PC-9 (cell line): ENCODE results near the gene BMPR2.
"Not testable (repeated sequence)": the region's sequence is repeated elsewhere in the genome, so short reads cannot be mapped to it uniquely, and the experiment has no call there.

Experiments
- EZH2 ChIP-seq: fragments of 200-600 bp; sonication (generic); IDR thresholded peaks from 2 replicates; pipeline ENCODE4 v1.8.0; 2017; ENCODE audit warnings: antibody characterized with exemption, low read depth
- TF ChIP-seq, protein P1 (sequence below): fragments of 200-600 bp; sonication (generic); conservative IDR thresholded peaks from 2 replicates; pipeline ENCODE4 v1.6.1; 2017; ENCODE audit warnings: mixed run types, antibody characterized with exemption, mild to moderate bottlenecking, moderate library complexity

DNA sequence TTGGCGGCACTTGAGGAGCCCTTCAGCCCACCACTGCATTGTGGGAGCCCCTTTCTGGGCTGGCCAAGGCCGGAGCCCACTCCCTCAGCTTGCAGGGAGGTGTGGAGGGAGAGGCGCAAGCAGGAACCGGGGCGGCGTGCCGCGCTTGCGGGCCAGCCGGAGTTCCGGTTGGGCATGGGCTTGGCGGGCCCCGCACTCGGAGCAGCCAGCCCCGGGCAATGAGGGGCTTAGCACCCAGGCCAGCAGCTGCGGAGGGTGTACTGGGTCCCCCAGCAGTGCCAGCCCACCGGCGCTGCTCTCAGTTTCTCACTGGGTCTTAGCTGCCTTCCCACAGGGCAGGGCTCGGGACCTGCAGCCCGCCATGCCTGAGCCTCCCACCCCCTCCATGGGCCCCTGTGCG, 127.1 kb downstream of the BMPR2 start:
- TF ChIP-seq, protein P1, sequence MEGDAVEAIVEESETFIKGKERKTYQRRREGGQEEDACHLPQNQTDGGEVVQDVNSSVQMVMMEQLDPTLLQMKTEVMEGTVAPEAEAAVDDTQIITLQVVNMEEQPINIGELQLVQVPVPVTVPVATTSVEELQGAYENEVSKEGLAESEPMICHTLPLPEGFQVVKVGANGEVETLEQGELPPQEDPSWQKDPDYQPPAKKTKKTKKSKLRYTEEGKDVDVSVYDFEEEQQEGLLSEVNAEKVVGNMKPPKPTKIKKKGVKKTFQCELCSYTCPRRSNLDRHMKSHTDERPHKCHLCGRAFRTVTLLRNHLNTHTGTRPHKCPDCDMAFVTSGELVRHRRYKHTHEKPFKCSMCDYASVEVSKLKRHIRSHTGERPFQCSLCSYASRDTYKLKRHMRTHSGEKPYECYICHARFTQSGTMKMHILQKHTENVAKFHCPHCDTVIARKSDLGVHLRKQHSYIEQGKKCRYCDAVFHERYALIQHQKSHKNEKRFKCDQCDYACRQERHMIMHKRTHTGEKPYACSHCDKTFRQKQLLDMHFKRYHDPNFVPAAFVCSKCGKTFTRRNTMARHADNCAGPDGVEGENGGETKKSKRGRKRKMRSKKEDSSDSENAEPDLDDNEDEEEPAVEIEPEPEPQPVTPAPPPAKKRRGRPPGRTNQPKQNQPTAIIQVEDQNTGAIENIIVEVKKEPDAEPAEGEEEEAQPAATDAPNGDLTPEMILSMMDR, result not testable (repeated sequence)
- TF ChIP-seq EZH2, result not testable (repeated sequence)
